ENCODE data around the gene ACTA1. TPM values are rescaled to one million over a fixed set of nuclear protein-coding genes. Genes with fewer than 3 reads are reported as not detected.
A peak's percentile ranks its signal among the peaks of the same experiment; 100 is the strongest.
"Not testable (repeated sequence)": the region's sequence is repeated elsewhere in the genome, so short reads cannot be mapped to it uniquely, and the experiment has no call there.

ACTA1 gene
- total RNA-seq, 4 donors from 2014 or later = 0.59 to 2.6 (median 1.7) TPM

DNA sequence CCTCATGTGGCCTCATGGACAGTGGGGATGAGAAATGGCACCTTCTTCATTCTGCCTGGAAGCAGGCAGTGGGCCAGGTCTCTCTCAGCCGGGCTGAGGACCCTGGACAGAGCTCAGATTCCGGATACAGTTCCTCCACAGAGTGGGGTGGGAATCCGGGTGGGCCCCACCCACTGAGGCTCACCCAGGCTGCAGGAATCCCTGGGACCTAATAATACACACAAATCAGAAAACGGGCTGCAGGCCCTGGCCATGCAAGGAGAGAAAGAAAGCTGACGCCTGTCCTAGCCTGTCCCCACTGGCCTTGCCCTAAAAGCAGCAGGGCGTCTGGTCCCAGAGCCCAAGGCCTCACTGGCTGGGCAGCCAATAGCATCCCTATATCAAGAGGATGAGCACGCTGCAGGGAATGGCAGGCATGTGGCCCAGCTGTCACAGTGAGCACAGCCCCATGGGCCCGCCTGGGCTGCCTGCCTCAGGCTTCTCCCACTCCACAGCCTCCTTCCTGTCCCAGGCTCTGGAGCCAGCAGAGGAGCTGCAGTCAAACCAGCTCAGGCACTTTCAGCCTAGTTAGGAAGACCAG lies 25.3 kb downstream of the ACTA1 start:
- no peaks in the 10 kb centered on the region for H3K9me3 ChIP-seq
- H3K36me3 ChIP-seq = no peaks in the 10 kb centered on the region
- H3K27ac ChIP-seq = no peak overlapping the region
- 60% methylated on average over 2 of the region's 8 CpGs for WGBS
- TF ChIP-seq EP300 (IDR thresholded peaks at IDR 0.05) = no peak
- TF ChIP-seq POLR2A (IDR thresholded peaks at IDR 0.05) = no peak
- TF ChIP-seq, protein P1, sequence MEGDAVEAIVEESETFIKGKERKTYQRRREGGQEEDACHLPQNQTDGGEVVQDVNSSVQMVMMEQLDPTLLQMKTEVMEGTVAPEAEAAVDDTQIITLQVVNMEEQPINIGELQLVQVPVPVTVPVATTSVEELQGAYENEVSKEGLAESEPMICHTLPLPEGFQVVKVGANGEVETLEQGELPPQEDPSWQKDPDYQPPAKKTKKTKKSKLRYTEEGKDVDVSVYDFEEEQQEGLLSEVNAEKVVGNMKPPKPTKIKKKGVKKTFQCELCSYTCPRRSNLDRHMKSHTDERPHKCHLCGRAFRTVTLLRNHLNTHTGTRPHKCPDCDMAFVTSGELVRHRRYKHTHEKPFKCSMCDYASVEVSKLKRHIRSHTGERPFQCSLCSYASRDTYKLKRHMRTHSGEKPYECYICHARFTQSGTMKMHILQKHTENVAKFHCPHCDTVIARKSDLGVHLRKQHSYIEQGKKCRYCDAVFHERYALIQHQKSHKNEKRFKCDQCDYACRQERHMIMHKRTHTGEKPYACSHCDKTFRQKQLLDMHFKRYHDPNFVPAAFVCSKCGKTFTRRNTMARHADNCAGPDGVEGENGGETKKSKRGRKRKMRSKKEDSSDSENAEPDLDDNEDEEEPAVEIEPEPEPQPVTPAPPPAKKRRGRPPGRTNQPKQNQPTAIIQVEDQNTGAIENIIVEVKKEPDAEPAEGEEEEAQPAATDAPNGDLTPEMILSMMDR (IDR thresholded peaks at IDR 0.05) = no peak
- no peak for TF ChIP-seq POLR2AphosphoS5 (IDR thresholded peaks at IDR 0.05)
- peaks cover 65% of the 10 kb centered on the region for H3K27me3 ChIP-seq
- DNase-seq (ENCODE audit: low spot score in 2 of 2) = no peak
- H3K4me1 ChIP-seq = peaks cover 46% of the 10 kb centered on the region
- H3K4me3 ChIP-seq = no peak overlapping the region

DNA sequence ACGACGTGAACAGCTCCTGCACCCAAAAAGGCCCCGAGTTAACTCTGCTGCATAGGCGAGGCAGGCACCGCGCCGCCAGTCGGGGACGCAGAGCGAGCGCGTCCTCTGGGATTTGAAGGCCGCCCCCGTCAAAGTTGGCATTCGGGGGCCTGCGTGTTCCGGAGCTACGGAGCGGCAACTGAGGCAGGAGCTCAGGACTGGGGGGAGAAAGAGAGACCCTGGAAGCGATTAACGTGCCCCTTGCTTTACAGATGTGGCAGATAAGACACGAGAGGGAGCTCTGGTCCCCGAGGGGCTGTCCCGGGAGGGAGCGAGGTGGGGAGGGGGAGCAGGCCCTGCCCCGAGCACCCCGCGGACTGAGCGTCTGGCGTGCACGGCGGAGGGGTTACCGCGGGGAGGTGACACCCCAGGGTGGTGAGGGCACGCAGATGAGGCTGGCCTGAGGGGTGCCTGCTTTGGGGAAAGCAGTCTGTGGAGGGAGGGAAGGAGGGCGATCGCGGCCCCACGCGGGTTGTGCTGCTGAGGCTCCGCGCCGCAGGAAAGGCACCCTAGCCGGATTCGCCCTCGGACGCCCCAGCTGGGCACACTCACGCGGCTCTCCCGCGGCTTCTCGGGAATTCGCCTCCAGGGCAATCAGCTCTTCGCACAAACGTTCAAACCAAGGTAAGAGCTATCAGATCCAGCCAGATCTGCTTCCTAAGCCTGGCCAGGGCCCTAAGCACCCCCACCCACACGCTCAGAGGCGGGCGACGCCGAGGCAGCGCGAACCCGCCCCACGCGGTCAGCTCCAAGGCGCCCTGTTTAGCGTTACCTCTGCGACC lies 26.5 kb downstream of the ACTA1 start:
- no peaks in the 10 kb centered on the region for H3K9me3 ChIP-seq
- peak overlapping the region; percentile 43 for H3K4me3 ChIP-seq
- TF ChIP-seq POLR2A (IDR thresholded peaks at IDR 0.05) (no peak), POLR2AphosphoS5 (IDR thresholded peaks at IDR 0.05) (no peak), EP300 (IDR thresholded peaks at IDR 0.05) (no peak)
- TF ChIP-seq, protein P1 (IDR thresholded peaks at IDR 0.05) = no peak
- no peak for DNase-seq (ENCODE audit: low spot score in 2 of 2)
- peaks cover 70% of the 10 kb centered on the region for H3K27me3 ChIP-seq
- 9% methylated on average over 56 of the region's 68 CpGs for WGBS
- no peaks in the 10 kb centered on the region for H3K36me3 ChIP-seq
- H3K4me1 ChIP-seq = peaks cover 46% of the 10 kb centered on the region
- no peak overlapping the region for H3K27ac ChIP-seq

DNA sequence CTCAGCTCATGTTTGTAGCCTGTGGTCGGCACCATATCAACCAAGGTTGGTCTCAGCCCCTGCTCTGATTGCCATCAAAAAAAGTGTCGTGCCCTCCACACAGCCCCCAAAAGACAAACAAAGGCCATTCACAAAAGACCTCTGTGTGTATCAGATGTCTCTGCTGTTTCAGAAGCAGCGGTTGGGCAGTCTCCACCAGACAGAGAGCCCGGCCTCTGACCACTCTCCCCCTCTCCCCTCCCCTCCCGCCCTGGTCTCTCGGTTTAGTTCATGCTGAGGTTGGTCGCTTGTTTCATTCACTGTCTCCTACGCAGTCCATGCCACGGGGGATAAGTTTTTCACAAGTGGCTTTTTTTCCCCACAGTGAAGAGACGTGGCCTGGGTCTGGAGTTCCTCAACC lies 27.1 kb downstream of the ACTA1 start:
- no peaks in the 10 kb centered on the region for H3K36me3 ChIP-seq
- WGBS = 50% methylated on average over 10 of the region's 10 CpGs
- H3K9me3 ChIP-seq = no peaks in the 10 kb centered on the region
- no peak for DNase-seq (ENCODE audit: low spot score in 2 of 2)
- H3K27ac ChIP-seq = no peak overlapping the region
- no peak for TF ChIP-seq EP300 (IDR thresholded peaks at IDR 0.05)
- H3K4me3 ChIP-seq = peak overlapping the region; percentile 43
- H3K27me3 ChIP-seq = peaks cover 70% of the 10 kb centered on the region
- H3K4me1 ChIP-seq = peaks cover 46% of the 10 kb centered on the region

DNA sequence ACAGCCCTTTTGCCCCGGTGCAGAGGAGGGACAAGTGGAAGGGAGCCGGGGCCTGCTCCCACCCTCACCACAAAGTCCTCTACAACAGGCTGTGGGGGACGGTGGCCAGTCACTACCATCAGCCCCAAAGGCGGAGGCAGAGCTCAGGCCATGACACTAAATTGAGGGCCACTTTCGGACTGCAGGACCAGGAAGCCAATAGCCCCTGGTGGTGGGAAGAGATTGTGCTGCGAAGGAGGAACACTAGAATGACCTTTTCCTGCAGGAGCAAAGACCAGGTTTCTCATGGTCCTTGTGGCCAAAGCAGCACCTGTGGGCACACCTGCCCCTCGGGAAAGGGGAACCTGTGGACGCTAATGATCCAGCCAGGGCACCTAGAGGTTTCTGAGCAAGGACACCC lies 30.3 kb downstream of the ACTA1 start:
- no peaks in the 10 kb centered on the region for H3K9me3 ChIP-seq
- WGBS = 87% methylated on average over 5 of the region's 8 CpGs
- no peak for DNase-seq (ENCODE audit: low spot score in 2 of 2)
- TF ChIP-seq POLR2AphosphoS5 (IDR thresholded peaks at IDR 0.05) (no peak), POLR2A (IDR thresholded peaks at IDR 0.05) (no peak), EP300 (IDR thresholded peaks at IDR 0.05) (no peak)
- TF ChIP-seq, protein P1 (IDR thresholded peaks at IDR 0.05) = no peak
- no peak overlapping the region for H3K27ac ChIP-seq
- H3K36me3 ChIP-seq = no peaks in the 10 kb centered on the region
- H3K4me1 ChIP-seq = peaks cover 16% of the 10 kb centered on the region
- peaks cover 70% of the 10 kb centered on the region for H3K27me3 ChIP-seq
- no peak overlapping the region for H3K4me3 ChIP-seq

DNA sequence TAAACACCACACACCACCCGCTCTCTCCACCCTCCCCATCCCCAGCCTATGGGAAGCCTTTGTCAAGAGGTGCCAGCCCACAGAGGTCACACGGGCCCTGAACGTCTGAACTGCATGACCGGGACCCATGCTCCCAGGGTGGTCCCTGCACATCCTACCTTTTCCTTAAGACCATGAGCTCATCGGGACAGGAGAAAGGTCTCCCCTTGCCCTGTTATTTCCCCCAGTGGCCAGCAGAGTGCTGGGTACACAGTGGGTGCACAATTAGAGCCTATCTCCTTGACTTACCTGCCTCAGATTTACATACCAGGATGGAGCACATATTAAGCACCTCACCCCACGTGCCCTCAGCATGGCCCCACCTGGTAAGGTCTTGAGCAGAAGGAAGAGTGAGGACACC lies 30.9 kb downstream of the ACTA1 start:
- H3K27me3 ChIP-seq = peaks cover 64% of the 10 kb centered on the region
- DNase-seq (ENCODE audit: low spot score in 2 of 2) = no peak
- no peak for TF ChIP-seq POLR2A (IDR thresholded peaks at IDR 0.05)
- no peak for TF ChIP-seq EP300 (IDR thresholded peaks at IDR 0.05)
- TF ChIP-seq, protein P1 (IDR thresholded peaks at IDR 0.05) = no peak
- TF ChIP-seq POLR2AphosphoS5 (IDR thresholded peaks at IDR 0.05) = no peak
- H3K36me3 ChIP-seq = no peaks in the 10 kb centered on the region
- no peak overlapping the region for H3K27ac ChIP-seq
- H3K4me1 ChIP-seq = peaks cover 10% of the 10 kb centered on the region
- H3K9me3 ChIP-seq = no peaks in the 10 kb centered on the region
- no peak overlapping the region for H3K4me3 ChIP-seq
- WGBS = 72% methylated on average over 5 of the region's 6 CpGs

DNA sequence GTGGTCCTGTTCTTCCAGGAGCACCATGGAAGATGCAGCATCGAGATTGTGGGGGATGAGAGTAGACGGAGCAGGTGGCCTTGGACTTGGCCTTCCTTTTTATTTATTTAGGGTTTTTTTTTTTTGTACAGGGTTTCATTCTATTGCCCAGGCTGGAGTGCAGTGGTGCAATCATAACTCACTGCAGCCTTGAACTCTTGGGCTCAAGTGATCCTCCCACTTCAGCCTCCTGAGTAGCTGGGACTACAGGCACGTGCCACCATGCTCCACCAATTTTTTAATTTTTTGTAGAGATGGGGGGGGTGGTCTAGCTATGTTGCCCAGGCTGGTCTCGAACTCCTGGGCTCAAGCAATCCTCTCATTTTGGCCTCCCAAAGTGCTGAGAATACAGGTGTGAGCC lies 31.6 kb downstream of the ACTA1 start:
- H3K36me3 ChIP-seq; H3K4me3 ChIP-seq; DNase-seq (ENCODE audit: low spot score in 2 of 2); H3K9me3 ChIP-seq; H3K27ac ChIP-seq; H3K4me1 ChIP-seq: not testable (repeated sequence)
- 91% methylated on average over 4 of the region's 4 CpGs for WGBS
- peaks cover 57% of the 10 kb centered on the region for H3K27me3 ChIP-seq
